A549 (cell line): ENCODE results near the gene RFC1.

Experiments used
- CTCF ChIP-seq: fragments of >200 bp; sonication (Bioruptor Twin); formaldehyde crosslinking; IDR thresholded peaks from 3 replicates; pipeline ENCODE4 v1.5.1; 2016
- ELK1 ChIP-seq: fragments of 150-350 bp; IDR thresholded peaks from 2 replicates; pipeline ENCODE4 v1.6.1; 2014; ENCODE audit warnings: low read depth, mild to moderate bottlenecking, low read length
- POLR2A ChIP-seq: IDR thresholded peaks from 2 replicates; pipeline ENCODE4 v1.6.1; 2012; ENCODE audit warnings: mild to moderate bottlenecking, low read length
- POLR2AphosphoS2 ChIP-seq: conservative IDR thresholded peaks from 2 replicates; pipeline ENCODE4 v1.6.1; 2012; ENCODE audit warnings: low read length, improper control_type of control experiment, inconsistent platforms
- ZNF302 ChIP-seq: fragments of 250-450 bp; sonication (Bioruptor Pico); IDR thresholded peaks from 2 replicates; pipeline ENCODE4 v1.9.0; 2021; ENCODE audit warnings: inconsistent platforms, mild to moderate bottlenecking, moderate library complexity

- TF ChIP-seq ELK1, result no peak
- no peak for TF ChIP-seq CTCF
- TF ChIP-seq ZNF302 (CRISPR knock-in tag), result no peak
- TF ChIP-seq POLR2AphosphoS2, result no peak
- TF ChIP-seq POLR2A, result no peak
Measured at GRCh38 chr4:39354254-39354552, 12.0 kb downstream of the RFC1 start.
